Stimulated activated CD4-positive, alpha-beta T cell treated with anti-CD3 and anti-CD28 coated beads, Interleukin-15, amount 100 ng/mL, for 48 hours (primary cell): Measurements from ENCODE around the gene SELP.
"Not testable (repeated sequence)": the region's sequence is repeated elsewhere in the genome, so short reads cannot be mapped to it uniquely, and the experiment has no call there.

Experiments
- DNase-seq, 2 donors: peaks; one replicate each; pipeline ENCODE4 v3.0.0-alpha.2; 2020; ENCODE audit warnings: low read depth in 2 of 2

The SELP gene

DNA sequence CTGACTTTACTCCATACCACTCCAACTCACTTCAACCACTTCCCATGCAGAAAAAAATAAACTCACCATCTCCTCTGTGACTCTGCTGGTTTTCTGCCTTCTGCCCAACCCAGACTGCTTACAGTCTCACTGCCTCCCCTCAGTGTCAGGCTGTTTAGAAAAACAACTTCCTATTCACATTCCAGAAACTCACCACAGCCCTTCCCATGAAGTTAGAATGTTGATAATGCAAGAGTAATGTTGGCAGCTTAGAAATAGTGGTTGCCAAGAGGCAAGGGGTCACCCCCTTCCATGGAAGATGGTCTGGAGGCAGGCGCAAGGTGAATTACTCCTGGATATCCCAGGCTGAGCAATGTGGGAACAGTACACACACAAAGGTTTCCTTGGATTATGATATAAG lies at the start of gene SELP:
Gene SELP, minus strand, starts transcription at position 119 of the 400 bp plus-strand sequence. Its CDS starts 50 bp downstream, at position 69.
- DNase-seq: no peak

DNA sequence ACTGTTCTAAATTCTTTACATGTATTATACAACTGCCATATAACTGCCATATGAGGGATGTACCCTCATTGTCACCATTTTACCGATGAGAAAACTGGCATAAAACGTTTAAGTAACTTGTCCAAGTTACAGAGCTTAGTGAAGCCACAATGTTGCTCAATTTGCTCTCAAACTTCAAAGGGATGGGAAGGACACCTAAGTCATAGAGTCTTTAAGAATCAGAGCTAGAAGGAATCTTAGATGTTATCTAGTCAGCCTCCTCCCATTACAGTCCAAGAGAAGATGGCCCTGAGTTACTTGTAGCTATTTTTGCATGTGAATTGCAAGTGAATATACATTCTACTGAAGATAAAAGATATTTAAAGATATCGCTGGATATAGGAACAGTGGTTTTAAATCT lies 49.8 kb upstream of the SELP start:
- DNase-seq: no peak

DNA sequence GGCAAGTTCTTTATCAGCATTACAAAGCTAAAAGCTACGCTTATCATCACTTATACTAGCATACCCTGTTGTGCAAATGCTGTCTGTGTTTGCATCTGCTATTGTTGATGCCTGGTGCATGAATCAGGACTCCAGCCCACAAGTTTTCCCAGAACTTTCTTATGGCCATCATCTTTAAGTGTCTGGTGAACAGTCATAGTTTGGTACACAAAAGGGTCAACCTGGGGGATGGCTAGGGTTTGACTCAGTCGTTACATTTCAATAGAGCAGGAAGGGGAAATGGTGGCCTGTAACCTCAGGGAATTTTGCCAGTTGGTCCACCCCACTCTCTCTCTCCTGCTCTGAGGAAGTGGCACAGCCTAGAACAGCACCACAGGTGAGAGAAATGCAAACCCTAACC lies 46.1 kb upstream of the SELP start:
- DNase-seq: no peak

DNA sequence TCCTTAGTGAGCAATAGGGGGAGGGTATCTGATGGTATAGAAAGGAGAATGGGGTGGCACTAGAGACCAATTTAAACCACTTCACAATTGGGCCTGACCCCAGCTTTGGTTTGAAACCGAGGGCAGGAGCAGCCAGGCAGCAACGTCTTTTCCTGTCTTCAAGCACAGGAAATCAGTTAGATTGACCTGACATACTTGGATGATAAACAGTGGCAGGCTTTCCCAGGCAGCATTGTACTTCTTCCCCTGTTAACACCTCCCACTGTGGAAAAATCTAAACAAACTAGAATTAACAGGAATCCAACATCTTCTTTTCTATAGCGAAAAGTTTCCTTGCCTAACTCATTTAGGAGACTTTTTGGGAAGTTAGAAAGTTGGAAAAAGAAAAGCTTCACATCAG lies 40.9 kb upstream of the SELP start:
- no peak for DNase-seq

DNA sequence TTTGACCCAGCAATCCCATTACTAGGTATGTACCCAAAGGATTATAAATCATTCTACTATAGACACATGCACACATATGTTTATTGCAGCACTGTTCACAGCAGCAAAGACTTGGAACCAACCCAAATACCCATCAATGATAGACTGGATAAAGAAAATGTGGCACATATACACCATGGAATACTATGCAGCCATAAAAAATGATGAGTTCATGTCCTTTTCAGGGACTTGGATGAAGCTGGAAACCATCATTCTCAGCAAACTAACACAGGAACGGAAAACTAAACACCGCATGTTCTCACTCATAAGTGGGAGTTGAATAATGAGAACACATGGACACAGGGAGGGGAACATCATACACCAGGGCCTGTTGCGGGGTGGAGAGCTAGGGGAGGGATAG lies 40.3 kb upstream of the SELP start:
- not testable (repeated sequence) for DNase-seq

DNA sequence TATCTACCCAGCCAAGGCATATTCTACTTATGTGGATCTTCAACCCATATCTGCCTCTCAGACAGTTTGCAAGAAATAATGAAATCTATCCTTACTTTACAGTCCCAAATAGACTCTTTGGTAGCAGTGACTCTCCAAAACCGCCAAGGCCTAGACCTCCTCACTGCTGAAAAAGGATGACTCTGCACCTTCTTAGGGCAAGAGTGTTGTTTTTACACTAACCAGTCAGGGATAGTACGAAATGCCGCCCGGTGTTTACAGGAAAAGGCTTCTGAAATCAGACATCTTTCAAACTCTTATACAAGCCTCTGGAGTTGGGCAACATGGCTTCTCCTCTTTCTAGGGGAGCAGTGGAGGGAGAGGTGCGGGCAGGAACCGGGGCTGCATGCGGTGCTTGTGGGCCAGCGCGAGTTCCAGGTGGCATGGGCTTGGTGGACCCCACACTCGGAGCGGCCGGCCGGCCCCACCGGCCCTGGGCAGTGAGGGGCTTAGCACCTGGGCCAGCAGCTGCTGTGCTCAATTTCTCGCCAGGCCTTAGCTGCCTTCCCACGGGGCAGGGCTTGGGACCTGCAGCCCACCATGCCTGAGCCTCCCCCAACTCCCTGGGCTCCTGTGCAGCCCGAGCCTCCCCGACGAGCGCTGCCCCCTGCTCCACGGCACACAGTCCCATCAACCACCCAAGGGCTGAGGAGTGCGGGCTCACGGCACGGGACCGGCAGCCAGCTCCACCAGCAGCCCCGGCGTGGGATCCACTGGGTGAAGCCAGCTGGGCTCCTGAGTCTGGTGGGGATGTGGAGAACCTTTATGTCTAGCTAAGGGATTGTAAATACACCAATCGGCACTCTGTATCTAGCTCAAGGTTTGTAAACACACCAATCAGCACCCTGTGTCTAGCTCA lies 38.0 kb upstream of the SELP start:
- DNase-seq: not testable (repeated sequence)

DNA sequence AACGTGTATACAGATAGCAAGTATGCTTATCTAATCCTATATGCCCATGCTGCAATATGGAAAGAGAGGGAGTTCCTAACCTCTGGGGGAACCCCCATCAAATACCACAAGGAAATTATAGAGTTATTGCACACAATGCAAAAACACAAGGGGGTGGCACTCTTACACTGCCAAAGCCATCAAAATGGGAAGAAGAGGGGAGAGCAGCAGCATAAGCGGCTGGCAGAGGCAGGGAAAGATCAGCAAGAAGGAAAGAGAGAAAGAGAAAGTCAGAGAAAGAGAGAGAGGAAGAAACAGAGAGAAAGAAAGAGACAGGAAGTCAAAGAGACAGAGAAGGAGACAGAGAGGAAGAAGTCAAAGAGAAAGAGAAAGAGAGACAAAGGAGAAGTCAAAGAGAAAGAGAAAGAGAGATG lies 37.3 kb upstream of the SELP start:
- not testable (repeated sequence) for DNase-seq

GRCh38 chr1:169662680-169663079 lies 32.8 kb upstream of the SELP start:
- DNase-seq: not testable (repeated sequence)

- not testable (repeated sequence) for DNase-seq
Observed at GRCh38 chr1:169661066-169661465, 31.1 kb upstream of the SELP start.

DNA sequence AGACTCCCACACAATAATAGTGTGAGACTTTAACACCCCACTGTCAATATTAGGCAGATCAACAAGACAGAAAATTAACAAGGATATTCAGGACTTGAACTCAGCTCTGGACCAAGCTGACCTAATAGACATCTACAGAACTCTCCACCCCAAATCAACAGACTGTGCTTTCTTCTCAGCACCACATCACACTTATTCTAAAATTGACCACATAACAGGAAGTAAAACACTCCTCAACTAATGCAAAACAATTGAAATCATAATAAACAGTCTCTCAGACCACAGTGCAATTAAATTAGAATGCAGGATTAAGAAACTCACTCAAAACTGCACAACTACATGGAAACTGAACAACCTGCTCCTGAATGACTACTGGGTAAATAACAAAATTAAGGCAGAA lies 28.9 kb upstream of the SELP start:
- not testable (repeated sequence) for DNase-seq

GRCh38 chr1:169653873-169654272 lies 23.9 kb upstream of the SELP start:
- DNase-seq: no peak

GRCh38 chr1:169651035-169651434 lies 21.1 kb upstream of the SELP start:
- no peak for DNase-seq

DNA sequence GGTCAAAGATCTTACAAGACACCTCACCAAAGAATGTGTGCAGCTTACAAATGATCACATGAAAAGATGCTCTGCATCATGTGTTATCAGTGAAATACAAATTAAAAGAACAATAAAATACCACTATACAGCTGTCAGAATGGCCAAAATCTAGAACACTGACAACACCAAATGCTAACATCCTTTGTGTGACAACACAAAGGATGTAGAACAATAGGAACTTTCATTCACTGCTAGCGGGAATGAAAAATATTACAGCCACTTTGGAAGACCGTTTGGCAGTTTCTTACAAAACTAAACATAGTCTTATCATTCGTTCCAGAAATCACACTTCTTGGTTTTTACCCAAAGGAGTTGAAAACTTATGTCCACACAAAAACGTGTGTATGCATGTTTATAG lies 20.6 kb upstream of the SELP start:
- DNase-seq: no peak

GRCh38 chr1:169648709-169649108 lies 18.8 kb upstream of the SELP start:
- no peak for DNase-seq

DNA sequence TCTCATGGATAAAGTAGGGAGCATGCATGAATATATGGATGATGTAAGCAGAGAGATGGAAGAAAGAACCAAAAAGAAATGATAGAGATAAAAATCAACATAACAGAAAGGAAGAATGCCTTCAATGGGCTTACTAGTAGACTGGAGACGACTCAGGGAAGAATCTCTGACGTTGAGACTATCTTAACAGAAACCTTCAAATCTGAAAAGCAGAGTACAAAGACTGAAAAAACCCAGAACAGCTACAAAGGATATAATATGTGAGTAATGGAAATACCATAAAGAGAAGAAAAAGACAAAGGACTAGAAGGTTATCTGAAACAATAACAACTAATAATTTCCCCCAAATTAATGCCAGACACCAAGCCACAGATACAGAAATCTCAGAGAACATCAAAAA lies 18.3 kb upstream of the SELP start:
- DNase-seq: no peak

- no peak for DNase-seq
Observed at GRCh38 chr1:169647512-169647911, 17.6 kb upstream of the SELP start.

DNA sequence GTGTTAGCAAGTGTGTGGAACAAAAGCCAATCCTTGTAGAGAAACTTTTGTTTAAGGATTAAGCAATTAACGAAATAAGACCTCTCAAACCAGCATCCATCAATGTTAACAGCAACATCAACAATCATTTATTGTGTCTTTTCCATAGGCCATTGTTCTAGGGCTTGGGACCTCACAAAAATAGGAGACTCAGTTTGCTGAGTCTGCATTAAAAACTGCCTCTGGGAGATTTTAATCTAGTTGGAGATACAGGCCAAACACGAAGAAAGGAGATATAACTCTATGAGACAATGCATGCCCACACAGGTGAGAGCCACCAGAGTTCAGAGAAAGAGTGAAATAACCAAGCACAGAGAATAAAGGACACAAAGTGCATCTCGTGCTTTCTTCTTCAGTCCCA lies 14.4 kb upstream of the SELP start:
- no peak for DNase-seq

GRCh38 chr1:169634877-169635276 lies 5.0 kb upstream of the SELP start:
- DNase-seq: no peak

DNA sequence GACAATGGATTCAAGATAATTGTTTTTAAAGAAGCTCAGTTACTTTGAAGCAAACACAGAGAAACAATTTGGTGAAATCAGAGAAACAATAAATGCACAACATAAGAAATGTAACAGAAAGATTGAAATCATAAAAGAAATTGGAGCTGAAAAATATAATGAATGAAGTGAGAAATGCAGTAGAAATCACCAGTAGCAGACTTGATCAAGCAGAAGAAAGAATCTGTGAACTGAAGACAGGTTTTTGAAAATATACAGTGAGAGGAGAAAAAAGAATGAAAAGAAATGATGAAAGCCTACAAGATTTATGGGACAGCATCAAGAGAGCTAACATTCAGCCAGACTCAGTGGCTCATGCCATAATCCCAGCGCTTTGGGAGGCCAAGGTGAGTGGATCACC lies 4.2 kb upstream of the SELP start:
- no peak for DNase-seq

- no peak for DNase-seq
Observed at GRCh38 chr1:169631249-169631648, 1.3 kb upstream of the SELP start.

DNA sequence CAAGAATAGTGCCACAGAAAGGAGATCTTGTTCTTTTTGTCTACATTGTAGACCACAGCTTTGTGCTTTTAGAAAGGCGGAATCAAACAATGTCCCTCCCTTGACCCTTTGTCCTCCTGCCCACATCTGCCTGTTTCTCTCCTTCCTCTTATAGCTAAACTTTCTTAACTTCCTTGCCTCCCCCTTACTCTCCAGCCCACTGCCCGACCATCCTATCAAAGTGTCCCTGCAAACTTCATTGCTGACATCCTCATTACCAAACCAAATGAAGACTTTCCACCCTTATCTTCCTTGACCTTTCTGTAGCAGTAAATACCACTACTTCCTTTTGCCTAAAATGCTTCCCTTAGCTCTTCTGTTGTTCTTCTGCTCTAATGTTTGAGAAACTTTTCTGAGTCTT lies 5.0 kb downstream of the SELP start:
- DNase-seq: no peak

DNA sequence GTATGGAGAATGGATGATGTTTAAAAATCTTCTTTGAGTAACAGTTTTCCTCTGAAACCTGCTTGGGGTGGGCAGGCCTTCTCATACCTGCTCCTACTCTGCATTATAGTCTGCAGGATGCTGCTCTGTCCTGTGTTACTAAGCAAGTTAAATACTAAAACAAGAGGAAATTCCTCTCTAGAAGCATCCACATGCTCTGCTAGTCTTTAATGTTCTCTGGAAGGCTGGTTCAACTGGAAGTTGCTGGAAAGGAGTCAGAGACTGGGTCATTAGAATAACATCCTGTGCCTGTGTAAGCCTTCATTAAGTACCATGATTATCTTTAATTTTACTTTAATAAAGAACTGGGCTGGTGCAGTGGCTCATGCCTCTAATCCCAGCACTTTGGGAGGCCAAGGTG lies 5.8 kb downstream of the SELP start:
- DNase-seq: no peak

DNA sequence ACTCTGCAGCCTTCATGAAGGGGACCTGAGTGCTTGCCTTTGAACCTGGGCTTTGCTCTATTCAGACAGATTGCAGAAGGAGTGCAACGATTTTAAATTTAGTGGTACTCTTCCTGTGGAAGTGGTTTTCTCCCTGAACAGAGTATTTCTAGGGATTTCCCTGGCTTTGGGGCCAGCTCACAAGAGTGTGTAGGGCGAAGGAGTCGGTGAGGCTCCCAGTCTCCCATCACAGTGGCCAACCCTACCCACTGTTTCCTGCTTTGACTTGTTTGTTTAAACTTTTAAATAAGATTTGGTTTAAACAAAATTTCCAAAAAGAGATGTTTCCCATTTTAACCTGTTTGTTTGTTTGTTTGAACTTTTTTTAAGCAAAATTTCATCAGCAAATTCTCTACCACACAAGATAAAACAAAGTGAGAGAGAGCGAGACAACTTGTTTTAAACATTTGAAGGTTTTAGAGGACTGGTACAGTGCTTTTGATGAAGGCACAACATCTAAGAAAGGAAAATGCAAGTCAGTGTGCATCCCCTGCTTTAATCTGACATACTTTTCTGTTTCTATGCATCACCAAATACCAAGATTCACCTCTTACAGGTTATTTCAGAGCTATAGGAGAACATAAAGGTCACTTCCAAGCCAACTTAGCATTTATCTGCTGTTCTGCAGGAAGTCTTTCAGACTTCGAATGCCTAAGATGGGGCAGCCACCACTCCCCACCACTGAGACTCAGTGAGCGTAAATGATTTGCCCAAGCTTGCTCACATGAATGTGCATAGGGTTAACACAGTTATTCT lies 6.6 kb downstream of the SELP start:
- DNase-seq: no peak
